Measurements from ENCODE around the gene NPLOC4.
A peak's percentile ranks its signal among the peaks of the same experiment; 100 is the strongest.

NPLOC4 gene

DNA sequence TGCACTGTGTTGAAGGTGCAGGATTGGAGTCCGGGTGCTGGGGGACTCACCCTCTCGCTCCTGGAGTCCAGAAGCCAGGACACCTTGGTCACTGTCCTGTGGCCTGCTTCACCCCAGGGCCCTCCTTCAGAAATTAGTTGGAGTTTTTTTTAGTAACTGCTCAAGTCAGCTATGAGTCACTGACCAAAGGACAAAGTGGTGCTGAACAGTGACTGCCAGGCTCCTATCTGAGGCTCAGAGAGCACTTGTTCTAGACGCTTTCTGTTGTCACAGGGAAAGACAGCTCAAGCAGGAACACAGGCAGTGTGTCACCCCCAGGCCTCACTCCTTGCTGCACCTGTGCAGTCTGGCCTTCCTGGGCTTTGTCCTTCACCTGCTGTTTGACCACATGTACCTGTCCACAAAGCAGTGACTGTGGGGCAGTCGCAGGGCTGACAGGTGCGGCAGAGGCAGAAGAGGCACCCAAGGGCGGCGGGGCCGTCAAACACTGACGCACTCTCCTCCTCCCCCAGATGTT, 80.7 kb downstream of the NPLOC4 start:
- H3K4me3 ChIP-seq (ENCODE audit: low read length) = no peak overlapping the region
- DNase-seq (ENCODE audit: low read depth) = no peak
- TF ChIP-seq, protein P1, sequence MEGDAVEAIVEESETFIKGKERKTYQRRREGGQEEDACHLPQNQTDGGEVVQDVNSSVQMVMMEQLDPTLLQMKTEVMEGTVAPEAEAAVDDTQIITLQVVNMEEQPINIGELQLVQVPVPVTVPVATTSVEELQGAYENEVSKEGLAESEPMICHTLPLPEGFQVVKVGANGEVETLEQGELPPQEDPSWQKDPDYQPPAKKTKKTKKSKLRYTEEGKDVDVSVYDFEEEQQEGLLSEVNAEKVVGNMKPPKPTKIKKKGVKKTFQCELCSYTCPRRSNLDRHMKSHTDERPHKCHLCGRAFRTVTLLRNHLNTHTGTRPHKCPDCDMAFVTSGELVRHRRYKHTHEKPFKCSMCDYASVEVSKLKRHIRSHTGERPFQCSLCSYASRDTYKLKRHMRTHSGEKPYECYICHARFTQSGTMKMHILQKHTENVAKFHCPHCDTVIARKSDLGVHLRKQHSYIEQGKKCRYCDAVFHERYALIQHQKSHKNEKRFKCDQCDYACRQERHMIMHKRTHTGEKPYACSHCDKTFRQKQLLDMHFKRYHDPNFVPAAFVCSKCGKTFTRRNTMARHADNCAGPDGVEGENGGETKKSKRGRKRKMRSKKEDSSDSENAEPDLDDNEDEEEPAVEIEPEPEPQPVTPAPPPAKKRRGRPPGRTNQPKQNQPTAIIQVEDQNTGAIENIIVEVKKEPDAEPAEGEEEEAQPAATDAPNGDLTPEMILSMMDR (conservative IDR thresholded peaks at IDR 0.05; ENCODE audit: low read depth, low read length) = no peak

GRCh38 chr17:81553616-81554181, 83.2 kb downstream of the NPLOC4 start:
- DNase-seq (ENCODE audit: low read depth) = peak; percentile 81
- TF ChIP-seq, protein P1 (conservative IDR thresholded peaks at IDR 0.05; ENCODE audit: low read depth, low read length) = no peak
- peak overlapping the region; percentile 78 for H3K4me3 ChIP-seq (ENCODE audit: low read length)

DNA sequence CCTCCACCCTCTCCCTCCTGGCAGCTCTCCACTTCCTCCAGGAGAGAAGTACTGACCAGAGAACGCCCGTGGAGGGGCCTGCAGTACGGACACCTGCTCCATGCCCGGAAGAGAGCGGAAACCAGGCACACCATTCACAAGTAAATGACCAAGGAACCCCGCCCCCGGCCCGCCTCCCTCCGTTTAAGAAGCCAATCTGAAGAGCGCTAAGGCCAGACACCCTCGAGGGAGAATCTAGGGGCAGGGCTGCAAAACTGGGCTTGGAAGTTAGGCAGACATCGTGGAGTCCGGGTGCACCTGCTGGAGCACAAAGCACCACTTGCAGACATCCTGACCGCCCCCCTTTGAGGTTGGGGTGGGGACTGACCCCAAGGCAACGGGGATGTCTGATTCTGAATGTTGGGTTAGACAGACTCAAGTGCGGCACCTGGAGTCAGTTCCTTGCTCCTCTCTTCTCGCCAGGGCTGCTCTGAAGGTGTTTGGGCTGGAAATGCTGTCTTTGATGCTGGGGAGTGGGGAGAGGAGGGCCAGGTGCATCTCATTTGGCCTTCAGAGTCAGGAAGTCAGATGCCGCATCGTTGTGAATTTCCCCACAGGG, 83.8 kb downstream of the NPLOC4 start:
- TF ChIP-seq, protein P1 (conservative IDR thresholded peaks at IDR 0.05; ENCODE audit: low read depth, low read length) = peak; percentile 12

GRCh38 chr17:81552244-81553017, 84.5 kb downstream of the NPLOC4 start, which contains the start of gene FAAP100:
FAAP100 (minus strand) TSS chr17:81552353; CDS start chr17:81552330, 23 bp downstream.
- peak within 1 kb of the TSS; percentile 78 for H3K4me3 ChIP-seq (ENCODE audit: low read length)
- DNase-seq (ENCODE audit: low read depth) = no peak
- TF ChIP-seq, protein P1 (conservative IDR thresholded peaks at IDR 0.05; ENCODE audit: low read depth, low read length) = no peak

More for the DNA sequence above, 83.8 kb downstream of the NPLOC4 start:
- peak overlapping the region; percentile 78 for H3K4me3 ChIP-seq (ENCODE audit: low read length)
- DNase-seq (ENCODE audit: low read depth) = peak; percentile 51

- H3K4me3 ChIP-seq (ENCODE audit: low read length) = peak overlapping the region; percentile 78
- DNase-seq (ENCODE audit: low read depth) = no peak
- TF ChIP-seq, protein P1 (conservative IDR thresholded peaks at IDR 0.05; ENCODE audit: low read depth, low read length) = no peak
Measured at GRCh38 chr17:81551458-81552243, 85.3 kb downstream of the NPLOC4 start.

DNA sequence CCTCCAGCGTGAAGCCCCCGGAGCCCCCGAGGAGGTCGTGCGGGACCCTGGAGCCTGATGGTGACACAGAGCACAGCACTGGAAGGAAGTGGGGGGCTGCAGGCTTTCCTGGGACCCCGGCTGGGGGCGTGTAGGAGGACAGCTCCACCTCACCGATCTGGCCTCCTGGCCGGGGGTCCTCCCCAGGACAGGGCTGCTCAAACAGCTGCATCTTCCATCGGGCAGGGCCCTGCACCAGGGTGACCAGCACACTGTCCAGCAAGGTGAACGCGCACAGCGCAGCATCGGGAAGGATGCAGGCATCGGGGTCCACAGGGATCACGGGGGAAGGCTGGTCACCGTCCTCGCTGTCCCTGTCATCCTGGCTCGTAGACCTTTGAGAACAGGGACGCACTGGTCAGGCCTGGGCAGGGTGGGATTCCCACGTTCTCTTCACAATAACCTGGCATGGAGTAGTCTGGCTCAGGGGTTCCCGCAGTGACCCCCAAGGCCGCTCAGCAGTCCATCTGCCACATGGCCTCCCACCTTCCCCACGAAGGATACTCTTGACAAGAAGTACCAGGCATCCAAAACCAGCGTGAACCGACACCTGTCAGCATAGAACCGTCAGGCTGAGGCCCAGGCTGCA, 86.0 kb downstream of the NPLOC4 start:
- no peak for DNase-seq (ENCODE audit: low read depth)
- peak overlapping the region; percentile 78 for H3K4me3 ChIP-seq (ENCODE audit: low read length)
- TF ChIP-seq, protein P1 (conservative IDR thresholded peaks at IDR 0.05; ENCODE audit: low read depth, low read length) = no peak

Measured in retinal pigment epithelial cell (primary cell).